ENCODE results near the gene EN1.

Gene EN1

DNA sequence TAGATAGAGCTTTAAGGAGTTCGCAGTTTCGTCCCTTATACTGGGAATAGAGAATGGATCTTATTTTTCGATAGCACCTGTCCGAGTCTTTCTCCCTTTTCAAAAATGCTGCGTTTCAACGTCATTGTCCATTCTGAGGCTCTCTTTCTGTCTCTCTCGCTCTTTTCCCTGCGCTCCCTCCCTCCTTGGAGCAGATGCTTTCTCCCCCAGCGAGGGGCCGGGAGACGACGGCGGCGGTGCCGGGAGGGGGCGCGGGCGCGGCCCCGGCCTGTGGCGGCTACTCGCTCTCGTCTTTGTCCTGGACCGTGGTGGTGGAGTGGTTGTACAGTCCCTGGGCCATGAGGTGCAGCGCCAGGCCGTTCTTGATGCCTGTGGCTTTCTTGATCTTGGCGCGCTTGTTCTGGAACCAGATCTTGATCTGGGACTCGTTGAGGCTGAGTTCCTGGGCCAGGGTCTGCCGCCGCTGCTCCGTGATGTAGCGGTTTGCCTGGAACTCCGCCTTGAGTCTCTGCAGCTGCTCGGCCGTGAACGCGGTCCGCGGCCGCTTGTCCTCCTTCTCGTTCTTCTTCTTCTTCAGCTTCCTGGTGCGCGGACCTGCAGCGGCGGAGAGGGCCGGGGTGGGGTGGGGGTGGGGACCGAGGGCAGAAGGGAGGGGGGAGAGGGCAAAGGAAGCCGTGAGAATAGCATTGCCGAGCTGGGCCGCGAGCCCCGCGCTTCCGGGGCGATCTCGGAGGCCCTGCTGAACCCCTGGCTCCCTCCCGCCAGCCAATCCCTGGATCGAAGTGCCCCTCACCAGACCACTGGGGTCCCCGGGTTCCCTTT lies 4.6 kb downstream of the EN1 start:
- no peak for DNase-seq

DNA sequence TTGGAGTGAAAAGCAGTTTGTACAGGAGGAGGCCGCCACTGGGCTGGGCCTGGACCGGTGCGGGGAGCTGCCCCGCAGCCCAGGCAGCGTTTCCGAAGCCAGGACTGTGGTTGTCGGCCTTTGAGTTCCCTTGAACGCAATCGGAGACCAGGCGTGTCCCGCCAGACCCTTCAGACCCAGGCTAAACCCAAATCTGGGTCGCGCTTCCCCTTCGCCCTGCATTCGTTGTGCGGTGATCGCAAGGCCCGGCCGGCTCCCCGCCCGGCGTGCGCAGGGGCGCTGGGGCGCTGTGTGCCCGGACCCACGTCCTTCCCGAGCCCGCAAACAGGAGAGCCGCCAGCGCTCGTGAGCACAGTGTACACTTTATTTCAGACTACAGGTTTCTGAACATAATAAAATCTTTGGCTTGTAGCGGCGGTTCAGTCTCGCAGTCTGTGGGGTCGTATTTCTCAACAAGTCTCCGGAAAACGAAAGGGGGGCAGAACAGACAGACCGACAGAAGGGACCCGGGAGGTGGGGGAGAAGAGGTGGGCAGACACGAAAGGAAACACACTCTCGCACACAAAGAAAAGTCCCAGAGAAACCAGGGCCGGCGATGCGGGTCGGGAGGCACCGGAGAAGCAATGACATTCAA lies 5.5 kb downstream of the EN1 start:
- DNase-seq: no peak

GRCh38 chr2:118841450-118841827 lies 6.0 kb downstream of the EN1 start:
- no peak for DNase-seq

GRCh38 chr2:118838741-118839455 lies 8.6 kb downstream of the EN1 start:
- DNase-seq: no peak

DNA sequence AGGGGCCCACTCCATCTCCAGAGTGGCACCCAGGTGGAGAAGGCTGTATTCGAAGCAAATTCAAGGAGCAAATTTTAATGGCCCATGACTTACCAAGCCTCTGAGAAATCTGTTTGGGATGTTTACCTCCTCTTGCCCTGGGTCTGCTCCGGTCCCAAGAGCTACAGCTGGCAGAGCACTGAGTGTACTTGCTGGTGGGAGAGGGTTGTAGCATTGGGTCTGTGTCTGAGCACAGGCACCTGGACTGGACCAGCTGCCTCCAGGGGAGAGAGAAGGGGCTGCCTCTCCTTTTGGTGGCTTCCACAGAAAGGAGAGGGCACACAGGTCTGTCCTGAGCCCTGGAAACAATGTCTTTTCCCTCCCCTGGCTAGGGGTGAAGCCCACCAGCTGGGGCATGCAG lies 9.8 kb downstream of the EN1 start:
- DNase-seq: no peak

DNA sequence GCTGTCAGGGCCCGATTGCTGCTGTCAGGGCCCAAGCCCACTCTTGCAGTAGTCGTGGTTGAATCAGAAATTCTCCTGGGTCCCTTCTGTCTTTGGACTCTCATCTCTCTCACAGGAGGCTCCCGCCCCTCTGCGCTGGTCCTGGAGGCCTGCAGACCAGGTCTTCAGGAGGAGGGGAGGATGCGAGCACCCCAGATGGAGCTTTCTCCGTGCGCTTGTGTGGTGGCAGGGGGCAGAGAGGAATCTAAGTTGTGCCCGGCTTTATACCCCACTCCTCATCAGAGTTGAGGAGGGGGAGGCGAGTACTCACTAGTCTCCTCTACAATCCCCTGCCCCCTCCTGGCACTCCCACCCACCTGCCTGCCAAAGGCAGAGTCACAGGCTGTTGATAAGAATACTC lies 10.4 kb downstream of the EN1 start:
- DNase-seq: no peak

DNA sequence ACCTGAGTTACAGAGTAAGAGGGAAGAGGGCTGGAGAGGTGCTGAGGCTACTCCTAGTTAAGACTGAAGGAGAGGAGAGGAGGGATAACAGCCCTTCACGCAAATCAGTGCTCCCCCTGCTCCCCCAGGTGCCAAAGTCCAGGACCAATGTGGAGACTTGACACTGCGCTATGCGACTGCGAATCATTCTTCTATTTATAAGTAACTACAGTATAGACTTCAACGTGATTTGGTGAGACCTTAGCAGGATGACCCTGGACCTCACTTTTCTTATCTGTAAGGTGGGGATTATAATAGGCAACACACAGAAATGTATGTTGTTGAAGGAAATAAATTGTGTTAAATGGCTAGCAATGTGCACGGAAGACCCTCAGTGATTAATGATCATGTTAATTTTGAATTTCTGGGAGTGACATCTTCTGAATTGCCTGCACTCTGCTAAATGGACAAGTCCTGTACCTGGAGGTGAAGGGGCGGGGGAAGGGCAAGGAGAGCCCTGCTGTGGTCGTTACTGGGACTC lies 11.0 kb downstream of the EN1 start:
- DNase-seq: no peak

GRCh38 chr2:118835746-118836410 lies 11.6 kb downstream of the EN1 start:
- no peak for DNase-seq

- no peak for DNase-seq
Measured at GRCh38 chr2:118834901-118835745, 12.3 kb downstream of the EN1 start.

DNA sequence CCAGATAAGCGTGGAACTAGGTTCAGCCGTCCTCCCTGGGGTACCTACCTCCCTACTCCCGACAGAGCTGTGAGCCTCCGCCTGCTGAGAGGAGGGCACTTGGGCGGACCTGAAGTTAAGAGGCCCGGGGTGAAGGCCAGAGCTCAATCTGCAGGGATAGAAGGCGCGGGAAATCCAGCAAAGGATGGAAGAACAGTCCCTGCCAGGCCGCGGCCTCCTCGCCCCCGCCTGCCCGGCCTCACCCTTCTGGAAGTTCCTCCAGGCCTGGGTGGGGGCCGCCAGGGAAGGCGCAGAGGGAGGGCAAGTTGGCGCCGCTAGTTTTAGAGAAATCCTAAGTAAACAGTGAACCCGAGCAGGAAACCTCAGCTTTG lies 13.0 kb downstream of the EN1 start:
- DNase-seq: no peak

GRCh38 chr2:118833716-118834439 lies 13.6 kb downstream of the EN1 start:
- DNase-seq: no peak

- no peak for DNase-seq
Measured at GRCh38 chr2:118832791-118833715, 14.4 kb downstream of the EN1 start.

DNA sequence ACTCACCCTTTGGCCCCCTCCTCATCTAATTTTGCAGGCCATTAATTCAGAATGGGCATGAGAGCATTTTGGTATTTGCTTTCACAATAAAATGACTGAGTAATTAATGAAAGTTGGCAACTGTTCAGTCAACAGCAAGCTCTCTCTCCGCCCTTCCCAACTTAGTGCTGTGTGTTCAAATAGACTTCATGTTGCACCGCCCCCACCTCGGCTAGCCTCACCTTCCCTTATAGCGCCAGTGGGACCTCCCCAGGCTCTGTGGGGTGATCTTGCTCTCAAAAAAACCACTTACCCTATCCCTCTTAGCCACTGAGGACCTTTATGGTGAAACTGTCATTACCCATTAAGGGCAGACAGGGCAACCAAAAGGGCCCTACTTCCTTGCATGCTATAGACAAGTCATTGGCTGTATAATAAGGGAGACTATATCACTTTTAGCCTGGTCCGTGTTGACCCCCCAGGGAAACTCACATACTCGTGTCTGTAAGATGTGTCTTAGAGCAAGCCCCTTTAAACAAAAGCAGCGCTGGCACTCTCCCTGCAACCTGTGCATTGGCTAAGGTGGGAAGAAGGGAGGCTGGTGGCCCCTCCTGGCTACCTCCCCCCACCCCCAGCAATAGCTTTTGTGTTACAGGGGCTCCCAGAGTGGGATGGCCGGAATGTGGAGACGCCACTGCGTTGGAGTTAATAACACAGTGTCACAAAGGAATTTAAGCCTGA lies 15.2 kb downstream of the EN1 start:
- no peak for DNase-seq

DNA sequence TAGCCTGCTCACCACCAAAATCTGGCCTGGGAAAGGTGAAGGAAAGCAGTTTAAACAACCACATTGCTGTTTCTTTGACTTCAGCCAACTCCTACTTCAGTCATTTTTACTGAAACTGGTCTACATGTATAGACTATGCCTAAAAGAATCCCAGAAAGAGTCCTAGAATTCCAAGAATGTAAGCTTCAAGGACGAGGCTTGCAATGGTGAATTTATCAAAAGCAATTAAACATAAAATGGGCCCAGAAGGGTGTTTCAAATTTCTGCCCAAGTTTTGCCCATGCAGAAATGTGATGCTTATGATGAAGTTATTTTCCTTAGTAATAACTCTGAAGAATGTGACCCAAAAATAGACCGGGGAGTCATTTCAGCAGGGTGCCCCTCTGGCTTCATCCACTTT lies 16.6 kb downstream of the EN1 start:
- DNase-seq: no peak

DNA sequence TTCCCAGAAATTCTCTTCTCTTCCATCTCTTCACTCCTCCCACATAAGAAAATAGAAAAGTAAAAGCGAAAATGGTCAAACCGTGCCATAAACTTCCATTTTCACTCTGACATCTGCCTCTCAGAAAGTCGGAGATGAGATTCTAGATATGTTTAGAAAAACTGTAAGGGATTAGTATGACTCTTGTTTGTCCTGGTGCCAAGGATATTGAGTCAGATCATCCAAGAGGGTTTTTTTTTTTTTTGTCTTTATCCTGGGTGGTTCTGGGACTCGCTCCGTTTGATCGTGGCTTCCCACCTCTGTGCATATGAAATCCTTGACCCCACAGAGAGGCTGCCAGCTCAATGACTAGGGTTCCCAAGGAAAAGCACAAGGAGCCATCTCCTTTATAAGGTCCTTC lies 17.3 kb downstream of the EN1 start:
- DNase-seq: no peak

- no peak for DNase-seq
Measured at GRCh38 chr2:118826093-118826492, 21.4 kb downstream of the EN1 start.

DNA sequence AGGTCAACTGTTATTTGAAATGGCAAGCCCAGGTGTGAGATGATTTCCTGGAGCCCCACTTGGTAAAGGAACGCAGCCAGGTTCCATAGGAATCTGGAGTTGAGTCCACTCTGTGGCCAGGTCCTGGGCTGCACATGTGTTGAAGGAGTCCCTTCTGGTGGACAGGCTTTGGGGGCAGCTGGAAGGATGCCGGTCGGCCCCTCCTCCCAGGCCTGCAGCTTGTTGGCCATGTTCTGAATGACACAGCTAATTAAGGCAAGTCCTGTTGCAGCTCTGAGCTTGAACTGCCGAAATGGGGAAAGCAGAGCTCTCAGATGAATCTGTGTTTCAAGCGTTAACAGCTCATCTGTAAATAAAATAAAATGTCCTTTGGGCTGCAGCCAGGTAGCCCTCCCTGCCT lies 23.8 kb downstream of the EN1 start:
- DNase-seq: no peak

- no peak for DNase-seq
Measured at GRCh38 chr2:118822572-118822971, 24.9 kb downstream of the EN1 start.

DNA sequence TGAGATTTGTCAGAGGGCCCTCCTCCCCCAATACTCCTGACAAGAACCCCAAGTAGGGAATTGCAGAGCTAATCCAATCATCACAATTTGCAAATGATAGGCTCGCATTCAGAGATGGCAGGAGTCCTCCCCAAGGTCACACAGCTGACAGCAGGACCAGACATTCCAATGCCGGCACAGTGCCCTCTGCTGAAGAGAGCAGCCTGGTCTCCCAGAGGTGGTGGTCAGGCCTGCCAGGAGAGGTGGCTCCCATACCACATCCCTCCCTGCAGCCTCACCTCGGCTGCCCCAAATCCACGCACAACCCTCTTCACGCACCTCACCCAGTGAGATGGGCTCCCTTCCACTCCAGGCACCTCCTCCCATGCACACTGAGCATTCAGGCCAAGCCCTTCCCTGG lies 25.4 kb downstream of the EN1 start:
- no peak for DNase-seq

DNA sequence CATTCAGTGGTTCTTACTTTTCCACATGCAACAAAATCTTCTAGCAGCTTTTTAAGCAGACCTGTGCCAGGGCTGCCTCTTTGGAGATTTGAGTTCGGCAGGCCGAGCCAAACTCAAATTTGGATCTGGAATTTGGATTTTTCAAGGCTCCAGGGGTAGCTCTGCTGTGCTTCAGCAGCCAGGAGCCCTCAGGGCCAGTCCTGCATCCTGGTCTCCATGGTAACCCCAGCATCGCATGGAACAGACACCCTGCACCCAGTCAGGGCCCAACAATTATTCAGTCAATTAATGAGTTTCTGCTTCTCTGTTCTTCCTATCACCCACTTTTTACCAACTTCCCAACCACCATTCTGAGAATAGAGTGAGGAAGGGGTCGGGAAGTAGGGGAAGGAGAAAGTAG lies 30.0 kb downstream of the EN1 start:
- no peak for DNase-seq
